ENCODE data around the gene DYNLT3. TPM values are rescaled to one million over a fixed set of nuclear protein-coding genes. Genes with fewer than 3 reads are reported as not detected.

DYNLT3 gene
- total RNA-seq, 1 experiment from 2014 or later = 5.7 TPM

GRCh38 chrX:37796805-37797204, 50.6 kb downstream of the DYNLT3 start:
- Histone ChIP-seq H2AFZ (ENCODE audit: low read length) (no peak overlapping the region), H3K56ac (ENCODE audit: insufficient read length, low read depth, low read length) (no peak overlapping the region), H3T11ph (ENCODE audit: low read length) (no peak overlapping the region), H2BK120ac (ENCODE audit: low read depth, low read length, poor library complexity, severe bottlenecking) (no peak overlapping the region), H3K23ac (ENCODE audit: insufficient read length, low read depth, low read length) (no peak overlapping the region), H3K27ac (ENCODE audit: insufficient read length, low read depth, low read length) (no peak overlapping the region), H2BK5ac (ENCODE audit: insufficient read length, low read length) (no peak overlapping the region), H2BK15ac (ENCODE audit: low read depth, low read length) (no peak overlapping the region), H3K9me3 (ENCODE audit: control insufficient read depth, low read depth, low read length) (no peaks in the 10 kb centered on the region), H4K8ac (replicated peaks; ENCODE audit: insufficient read length, low read depth, low read length) (no peak overlapping the region), H2BK12ac (ENCODE audit: insufficient read length, low read depth, low read length) (no peak overlapping the region), H4K91ac (ENCODE audit: insufficient read length, low read depth, low read length) (no peak overlapping the region), H3K18ac (ENCODE audit: insufficient read length, low read depth, low read length) (no peak overlapping the region), H2AK5ac (ENCODE audit: insufficient read length, low read length) (no peak overlapping the region), H3K23me2 (ENCODE audit: insufficient read length, low read depth, low read length, poor library complexity, severe bottlenecking) (no peaks in the 10 kb centered on the region), H3K14ac (ENCODE audit: insufficient read depth, low read length) (no peak overlapping the region), H3K9ac (ENCODE audit: extremely low read depth, insufficient read length, low read length) (no peak overlapping the region), H3K79me1 (ENCODE audit: insufficient read depth, low read depth, low read length, poor library complexity, severe bottlenecking) (no peaks in the 10 kb centered on the region), H3K4me1 (ENCODE audit: insufficient read depth, low read length) (no peaks in the 10 kb centered on the region), H4K5ac (ENCODE audit: insufficient read length, low read depth, low read length) (no peak overlapping the region), H3K4me2 (ENCODE audit: insufficient read depth, insufficient read length, low read length) (no peak overlapping the region), H4K20me1 (ENCODE audit: control insufficient read depth, insufficient read depth, insufficient read length) (no peaks in the 10 kb centered on the region), H2BK20ac (ENCODE audit: low read depth, low read length, poor library complexity, severe bottlenecking) (no peak overlapping the region), H3K79me2 (ENCODE audit: insufficient read depth, low read length) (no peaks in the 10 kb centered on the region), H3K27me3 (ENCODE audit: insufficient read depth, low read length) (no peaks in the 10 kb centered on the region), H3K4ac (ENCODE audit: low read depth, low read length) (no peak overlapping the region)
- Mint-ChIP-seq H3K36me3 (ENCODE audit: insufficient read depth in 1 of 3, low read depth in 3 of 3) (no peaks in the 10 kb centered on the region), H3K9me3 (peaks cover 41 to 44% of the 10 kb centered on the region in 2 experiments), H3K27me3 (ENCODE audit: low read depth) (no peaks in the 10 kb centered on the region), H3K4me3 (no peak overlapping the region), H3K4me1 (no peaks in the 10 kb centered on the region), H3K27ac (no peak overlapping the region)
- no peak for TF ChIP-seq CTCF (conservative IDR thresholded peaks at IDR 0.05)
- no peak for DNase-seq
